Measurements from ENCODE around the gene ZWILCH. TPM values are rescaled to one million over a fixed set of nuclear protein-coding genes. Genes with fewer than 3 reads are reported as not detected.

The ZWILCH gene
- total RNA-seq, 1 donor: 19.9 TPM

DNA sequence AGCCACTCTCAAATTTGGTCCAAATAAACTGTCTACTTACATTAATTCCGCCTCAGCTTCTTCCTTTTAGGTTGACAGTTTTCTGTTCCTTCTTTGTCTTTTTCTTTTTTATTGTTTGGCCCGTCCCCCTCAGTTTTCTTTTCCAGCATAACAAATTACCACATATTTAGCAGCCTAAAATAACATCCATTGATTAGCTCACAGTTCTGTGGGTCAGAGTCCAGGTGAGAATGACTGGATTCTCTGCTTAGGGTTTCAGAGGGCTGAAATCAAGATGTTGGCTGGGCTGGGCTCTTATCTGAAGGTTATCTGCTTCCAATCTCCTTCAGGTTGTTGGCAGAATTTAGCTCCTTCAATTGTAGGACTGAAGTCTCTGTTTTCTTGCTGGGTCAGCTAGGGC is 85.3 kb downstream of the ZWILCH start:
- no peak for DNase-seq (ENCODE audit: low read depth)

DNA sequence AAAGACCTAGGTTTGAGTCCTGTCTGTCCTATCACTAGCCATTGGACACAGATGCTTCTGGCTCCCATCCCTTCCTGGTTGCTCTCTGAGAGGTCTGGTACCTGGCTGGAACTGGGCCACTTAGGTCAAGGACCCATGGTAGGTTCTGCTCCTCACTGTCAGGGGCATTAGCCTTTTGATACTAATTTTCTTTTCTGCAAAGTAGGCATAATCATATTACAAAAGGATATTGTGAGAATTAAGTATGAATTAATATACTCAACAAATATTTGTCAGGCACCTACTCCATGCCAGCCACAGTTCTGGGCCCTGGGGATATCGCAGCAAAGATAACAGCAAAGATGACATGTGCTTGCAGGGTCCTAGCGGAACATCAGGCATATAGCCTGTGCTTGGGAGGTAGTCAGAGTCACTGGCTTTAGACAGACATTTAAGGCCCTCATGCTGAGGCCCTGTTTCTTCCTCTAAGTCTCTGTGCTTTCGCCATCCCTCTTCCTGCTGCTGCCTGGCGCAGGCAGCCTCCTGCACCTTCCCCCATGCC is 86.3 kb downstream of the ZWILCH start:
- TF ChIP-seq, protein P1, sequence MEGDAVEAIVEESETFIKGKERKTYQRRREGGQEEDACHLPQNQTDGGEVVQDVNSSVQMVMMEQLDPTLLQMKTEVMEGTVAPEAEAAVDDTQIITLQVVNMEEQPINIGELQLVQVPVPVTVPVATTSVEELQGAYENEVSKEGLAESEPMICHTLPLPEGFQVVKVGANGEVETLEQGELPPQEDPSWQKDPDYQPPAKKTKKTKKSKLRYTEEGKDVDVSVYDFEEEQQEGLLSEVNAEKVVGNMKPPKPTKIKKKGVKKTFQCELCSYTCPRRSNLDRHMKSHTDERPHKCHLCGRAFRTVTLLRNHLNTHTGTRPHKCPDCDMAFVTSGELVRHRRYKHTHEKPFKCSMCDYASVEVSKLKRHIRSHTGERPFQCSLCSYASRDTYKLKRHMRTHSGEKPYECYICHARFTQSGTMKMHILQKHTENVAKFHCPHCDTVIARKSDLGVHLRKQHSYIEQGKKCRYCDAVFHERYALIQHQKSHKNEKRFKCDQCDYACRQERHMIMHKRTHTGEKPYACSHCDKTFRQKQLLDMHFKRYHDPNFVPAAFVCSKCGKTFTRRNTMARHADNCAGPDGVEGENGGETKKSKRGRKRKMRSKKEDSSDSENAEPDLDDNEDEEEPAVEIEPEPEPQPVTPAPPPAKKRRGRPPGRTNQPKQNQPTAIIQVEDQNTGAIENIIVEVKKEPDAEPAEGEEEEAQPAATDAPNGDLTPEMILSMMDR (IDR thresholded peaks at IDR 0.05; ENCODE audit: insufficient read depth, low read depth, low read length): no peak
- no peak overlapping the region for H3K4me3 ChIP-seq (ENCODE audit: low read depth, low read length)
- no peak for DNase-seq (ENCODE audit: low read depth)

More for the DNA sequence above, 85.3 kb downstream of the ZWILCH start:
- H3K4me3 ChIP-seq (ENCODE audit: low read depth, low read length): no peak overlapping the region
- TF ChIP-seq, protein P1 (IDR thresholded peaks at IDR 0.05; ENCODE audit: insufficient read depth, low read depth, low read length): no peak

DNA sequence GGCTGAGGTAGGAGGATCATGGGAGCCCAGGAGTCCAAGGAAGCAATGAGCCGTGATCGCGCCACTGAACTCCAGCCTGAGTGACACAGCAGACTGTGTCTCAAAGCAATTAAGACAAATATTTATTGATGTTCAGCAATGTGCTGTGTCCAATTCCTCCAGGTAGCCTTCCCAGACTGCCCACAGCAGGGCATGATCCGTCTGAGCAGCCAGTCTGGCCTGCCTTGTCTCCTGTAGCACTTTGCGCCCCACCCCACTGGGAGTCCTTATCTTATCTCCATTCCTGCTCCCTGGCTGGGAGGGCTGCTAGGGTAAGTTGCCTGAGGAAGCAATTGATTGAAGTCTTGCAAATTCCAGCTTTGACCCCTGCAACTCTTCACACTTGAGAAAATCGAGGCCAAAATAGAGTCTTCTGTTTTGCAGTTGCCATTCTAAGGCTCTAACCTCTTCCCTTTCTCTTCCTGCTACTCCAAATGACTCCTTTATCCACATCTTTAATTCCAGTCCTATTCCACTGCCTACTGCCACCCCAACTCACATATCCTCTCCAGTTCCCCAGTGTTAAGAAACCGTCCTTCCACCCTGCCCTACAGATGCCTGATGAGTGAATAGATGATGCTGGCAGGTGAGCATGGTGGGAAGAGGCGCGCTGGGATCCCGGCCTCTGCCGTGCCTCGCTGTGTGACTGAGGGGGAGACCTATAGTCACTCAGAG is 87.5 kb downstream of the ZWILCH start:
- no peak for DNase-seq (ENCODE audit: low read depth)
- TF ChIP-seq, protein P1 (IDR thresholded peaks at IDR 0.05; ENCODE audit: insufficient read depth, low read depth, low read length): no peak

DNA sequence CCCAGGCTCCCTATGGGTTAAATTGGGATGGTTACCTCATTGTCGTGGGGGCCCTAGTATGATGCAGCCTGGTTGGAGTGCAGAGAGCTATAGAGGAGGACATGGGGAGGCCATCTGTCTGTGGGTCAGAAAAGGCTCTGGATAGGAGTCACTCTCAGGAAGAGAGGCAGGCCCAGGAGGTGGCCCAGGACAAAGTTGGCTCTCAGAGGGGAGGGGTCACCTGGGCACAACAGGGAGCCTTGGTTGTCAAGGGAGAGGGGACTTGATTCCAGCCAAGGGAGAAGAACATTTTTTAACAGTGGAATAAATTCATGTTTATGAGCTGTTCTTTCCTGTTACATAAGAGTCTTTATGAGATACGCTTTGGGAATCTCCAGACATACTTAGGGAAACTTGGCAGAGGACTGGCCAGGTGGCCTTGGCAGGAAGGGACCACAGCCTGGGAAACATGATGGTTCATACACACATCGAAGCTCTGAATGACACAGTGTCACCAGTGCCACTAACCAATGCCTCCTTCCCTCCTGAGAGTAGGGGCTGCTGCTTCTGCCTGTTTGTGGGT is 88.2 kb downstream of the ZWILCH start:
- H3K4me3 ChIP-seq (ENCODE audit: low read depth, low read length): no peak overlapping the region
- DNase-seq (ENCODE audit: low read depth): peak; percentile 37

More for the DNA sequence above, 87.5 kb downstream of the ZWILCH start:
- no peak overlapping the region for H3K4me3 ChIP-seq (ENCODE audit: low read depth, low read length)

DNA sequence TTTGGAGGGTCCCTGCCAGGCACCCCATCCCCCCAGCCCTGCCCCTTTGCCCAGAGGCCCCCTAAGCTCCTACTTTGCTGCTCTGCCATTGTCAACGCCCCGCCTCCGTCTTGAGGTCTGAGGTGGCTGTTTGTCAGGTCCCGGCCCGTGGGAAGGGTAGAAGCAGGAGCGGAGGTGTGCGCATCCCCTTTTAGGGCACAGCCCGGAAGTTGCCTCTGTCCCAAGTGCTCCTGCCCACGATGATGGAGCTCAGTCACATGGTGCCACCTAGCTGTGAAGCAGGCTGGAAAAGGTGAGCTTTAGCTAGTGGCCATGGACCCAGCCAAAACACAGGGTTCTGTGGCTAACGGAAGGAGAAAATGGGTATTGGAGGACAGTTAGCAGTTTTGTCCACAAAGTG is 89.2 kb downstream of the ZWILCH start:
- TF ChIP-seq, protein P1 (IDR thresholded peaks at IDR 0.05; ENCODE audit: insufficient read depth, low read depth, low read length): no peak
- no peak for DNase-seq (ENCODE audit: low read depth)
- no peak overlapping the region for H3K4me3 ChIP-seq (ENCODE audit: low read depth, low read length)

More for the DNA sequence above, 88.2 kb downstream of the ZWILCH start:
- TF ChIP-seq, protein P1 (IDR thresholded peaks at IDR 0.05; ENCODE audit: insufficient read depth, low read depth, low read length): no peak

DNA sequence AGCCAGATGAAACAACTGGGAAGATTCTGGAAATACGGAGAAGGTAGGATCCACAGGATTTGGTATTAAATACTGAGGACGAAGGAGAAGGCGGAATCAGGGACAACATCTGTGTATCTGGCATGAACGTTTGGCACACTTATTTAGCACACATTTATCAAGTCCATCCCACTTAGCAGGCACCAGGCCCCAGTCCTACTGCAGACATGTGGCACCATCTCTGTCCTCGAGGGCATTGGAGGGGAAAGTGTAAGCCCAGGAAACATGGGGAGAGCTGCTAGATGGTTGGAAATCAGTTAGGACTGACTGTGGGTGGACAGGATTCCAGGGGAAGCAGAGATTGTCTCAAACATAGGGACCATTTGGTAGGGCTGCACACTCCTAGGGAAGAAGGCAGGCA is 89.7 kb downstream of the ZWILCH start:
- DNase-seq (ENCODE audit: low read depth): no peak

More for the DNA sequence above, 89.7 kb downstream of the ZWILCH start:
- no peak overlapping the region for H3K4me3 ChIP-seq (ENCODE audit: low read depth, low read length)
- TF ChIP-seq, protein P1 (IDR thresholded peaks at IDR 0.05; ENCODE audit: insufficient read depth, low read depth, low read length): no peak
